Measurements from ENCODE around the gene RPS25. TPM values are rescaled to one million over a fixed set of nuclear protein-coding genes. Genes with fewer than 3 reads are reported as not detected.

RPS25 gene
- total and polyA plus RNA-seq, 9 of the 15 experiments (the other 6 are each of a cell fraction or from before 2014, with no cell fraction given): 1,553 to 5,486 (median 2,471) TPM

DNA sequence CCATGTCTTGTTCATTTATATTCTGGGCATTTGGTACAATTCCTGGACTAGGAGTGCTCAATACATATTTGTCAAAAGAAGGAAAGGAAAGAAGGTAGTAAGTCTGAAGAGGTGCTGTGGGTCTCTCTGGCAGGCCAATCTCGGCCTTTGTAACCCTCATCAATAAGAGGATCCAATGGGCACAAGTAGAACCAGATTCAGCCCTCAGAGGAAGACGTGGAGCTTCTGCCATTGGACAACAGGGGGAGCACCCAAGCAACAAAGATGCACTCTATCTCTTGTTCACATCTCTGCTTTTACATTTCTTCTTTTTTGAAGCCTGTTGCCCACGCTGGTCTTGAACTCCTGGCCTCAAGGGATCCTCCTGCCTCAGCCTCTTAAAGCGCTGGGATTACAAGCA is 47.2 kb upstream of the RPS25 start (continued):
- TF ChIP-seq CEBPZ (IDR thresholded peaks at IDR 0.05; ENCODE audit: borderline replicate concordance, low read depth, low read length) (no peak), ZNF121 (CRISPR knock-in tag; conservative IDR thresholded peaks at IDR 0.05) (no peak), EP300 (IDR thresholded peaks at IDR 0.05; ENCODE audit: low read length) (no peak), RAD21 (CRISPR knock-in tag; conservative IDR thresholded peaks at IDR 0.05 in 1 of 2, IDR thresholded peaks at IDR 0.05 in 1 of 2) (peak; percentile 57 to 77), BRD9 (IDR thresholded peaks at IDR 0.05; ENCODE audit: low read depth, partially characterized antibody) (no peak), JUND (IDR thresholded peaks at IDR 0.05; ENCODE audit: borderline replicate concordance, low read depth, low read length) (0 out of 2 replicates have a peak, but pooled peaks have one; percentile 19), JUND (tag; IDR thresholded peaks at IDR 0.05; ENCODE audit: borderline replicate concordance, low read depth, low read length) (no peak; the same call in 2 of the 3 replicates), ZNF75A (CRISPR knock-in tag; IDR thresholded peaks at IDR 0.05) (no peak), CAMTA2 (CRISPR knock-in tag; conservative IDR thresholded peaks at IDR 0.05) (no peak), NELFE (IDR thresholded peaks at IDR 0.05; ENCODE audit: insufficient read depth, insufficient read length) (no peak), FOXK1 (CRISPR knock-in tag; IDR thresholded peaks at IDR 0.05; ENCODE audit: borderline replicate concordance) (no peak), ZFP36 (IDR thresholded peaks at IDR 0.05; ENCODE audit: low read depth, low read length, partially characterized antibody) (peak; percentile 57), EGR1 (conservative IDR thresholded peaks at IDR 0.05) (no peak), MXI1 (IDR thresholded peaks at IDR 0.05; ENCODE audit: low read depth, low read length) (no peak), HNRNPLL (IDR thresholded peaks at IDR 0.05; ENCODE audit: low read depth, low read length, poor library complexity, severe bottlenecking) (no peak), ZFPM2 (CRISPR knock-in tag; IDR thresholded peaks at IDR 0.05) (no peak), SRF (CRISPR knock-in tag; IDR thresholded peaks at IDR 0.05) (no peak), PKNOX1 (IDR thresholded peaks at IDR 0.05) (no peak), USF1 (CRISPR knock-in tag; IDR thresholded peaks at IDR 0.05) (no peak), HMGN3 (IDR thresholded peaks at IDR 0.05; ENCODE audit: borderline replicate concordance, extremely low read depth, insufficient read length, low read depth, low read length) (no peak), NFYB (IDR thresholded peaks at IDR 0.05; ENCODE audit: extremely low read depth, insufficient read length) (peak; percentile 6), NFIC (IDR thresholded peaks at IDR 0.05) (no peak)

Measured in K562 (cell line).